Measurements from ENCODE around the gene TIMMDC1.

- TF ChIP-seq POLR2A (IDR thresholded peaks at IDR 0.05) (no peak), CTCF (IDR thresholded peaks at IDR 0.05) (no peak), POLR2AphosphoS5 (IDR thresholded peaks at IDR 0.05) (no peak)
Measured at GRCh38 chr3:119453822-119454221, 44.5 kb upstream of the TIMMDC1 start.
